Central memory CD8-positive, alpha-beta T cell (primary cell): Measurements from ENCODE around the gene ANKZF1.

Source experiments
- ATAC-seq: fragments of 150-1000 bp; cut with Tn5 transposase; replicated peaks from 2 replicates; pipeline ENCODE4 v1.10.0; 2022; ENCODE audit warnings: mild to moderate bottlenecking, moderate FRiP score, moderate number of reproducible peaks; ENCODE audit not compliant: poor library complexity, severe bottlenecking; ENCODE audit errors: extremely low read depth
- DNase-seq, 2 donors: peaks; one replicate each; pipeline ENCODE4 v3.0.0; 2021; ENCODE audit warnings: low spot score in 2 of 2
- H3K27ac Mint-ChIP-seq: one replicate; pipeline ENCODE4 v1.8.0; 2022; ENCODE audit warnings: low read depth, mild to moderate bottlenecking, moderate library complexity, mixed read lengths
- H3K27me3 Mint-ChIP-seq: one replicate; pipeline ENCODE4 v1.8.0; 2022; ENCODE audit warnings: mixed read lengths
- H3K36me3 Mint-ChIP-seq: one replicate; pipeline ENCODE4 v1.8.0; 2022; ENCODE audit warnings: mild to moderate bottlenecking, moderate library complexity, mixed read lengths; ENCODE audit not compliant: insufficient read depth
- H3K4me1 Mint-ChIP-seq: one replicate; pipeline ENCODE4 v1.8.0; 2022; ENCODE audit warnings: mixed read lengths
- H3K4me3 Mint-ChIP-seq: one replicate; pipeline ENCODE4 v1.8.0; 2022; ENCODE audit warnings: mild to moderate bottlenecking, moderate library complexity, mixed read lengths
- H3K9me3 Mint-ChIP-seq: one replicate; pipeline ENCODE4 v1.8.0; 2022; ENCODE audit warnings: mixed read lengths

The ANKZF1 gene

GRCh38 chr2:219213486-219214071 is 16.0 kb upstream of the ANKZF1 start:
- no peak for ATAC-seq
- Mint-ChIP-seq H3K4me3 (no peak overlapping the region), H3K4me1 (peaks cover 17% of the 10 kb centered on the region), H3K9me3 (no peaks in the 10 kb centered on the region), H3K36me3 (peaks cover 18% of the 10 kb centered on the region), H3K27ac (no peak overlapping the region), H3K27me3 (no peaks in the 10 kb centered on the region)
- no peak for DNase-seq

- no peaks in the 10 kb centered on the region for H3K27me3 Mint-ChIP-seq
- H3K4me3 Mint-ChIP-seq = no peak overlapping the region
- DNase-seq (no peak), ATAC-seq (no peak)
- H3K36me3 Mint-ChIP-seq = peaks cover 21% of the 10 kb centered on the region
- H3K27ac Mint-ChIP-seq = no peak overlapping the region
- H3K4me1 Mint-ChIP-seq = peaks cover 14% of the 10 kb centered on the region
- no peaks in the 10 kb centered on the region for H3K9me3 Mint-ChIP-seq
These were observed 15.5 kb upstream of the ANKZF1 start for GRCh38 chr2:219214141-219214540.

GRCh38 chr2:219214786-219215185 is 14.8 kb upstream of the ANKZF1 start:
- Mint-ChIP-seq H3K9me3 (no peaks in the 10 kb centered on the region), H3K27me3 (no peaks in the 10 kb centered on the region), H3K36me3 (peaks cover 20% of the 10 kb centered on the region), H3K27ac (no peak overlapping the region), H3K4me1 (peaks cover 14% of the 10 kb centered on the region), H3K4me3 (no peak overlapping the region)
- DNase-seq (no peak), ATAC-seq (no peak)

GRCh38 chr2:219215871-219216534 is 13.6 kb upstream of the ANKZF1 start:
- DNase-seq (no peak), ATAC-seq (no peak)
- no peaks in the 10 kb centered on the region for H3K9me3 Mint-ChIP-seq
- no peaks in the 10 kb centered on the region for H3K27me3 Mint-ChIP-seq
- no peak overlapping the region for H3K27ac Mint-ChIP-seq
- H3K36me3 Mint-ChIP-seq = peaks cover 24% of the 10 kb centered on the region
- H3K4me3 Mint-ChIP-seq = no peak overlapping the region
- H3K4me1 Mint-ChIP-seq = peaks cover 12% of the 10 kb centered on the region

GRCh38 chr2:219216535-219216915 is 13.1 kb upstream of the ANKZF1 start:
- no peak for ATAC-seq
- peaks cover 10% of the 10 kb centered on the region for H3K4me1 Mint-ChIP-seq
- peak overlapping the region; percentile 7 for H3K4me3 Mint-ChIP-seq
- no peak for DNase-seq
- H3K36me3 Mint-ChIP-seq = peaks cover 22% of the 10 kb centered on the region
- H3K27ac Mint-ChIP-seq = no peak overlapping the region
- H3K9me3 Mint-ChIP-seq = no peaks in the 10 kb centered on the region
- no peaks in the 10 kb centered on the region for H3K27me3 Mint-ChIP-seq

- H3K27ac Mint-ChIP-seq = peak overlapping the region; percentile 83
- peak overlapping the region; percentile 79 for H3K4me3 Mint-ChIP-seq
- H3K36me3 Mint-ChIP-seq = peaks cover 32% of the 10 kb centered on the region
- no peaks in the 10 kb centered on the region for H3K27me3 Mint-ChIP-seq
- no peaks in the 10 kb centered on the region for H3K9me3 Mint-ChIP-seq
- ATAC-seq (peak; percentile 53), DNase-seq (no peak)
- H3K4me1 Mint-ChIP-seq = peaks cover 13% of the 10 kb centered on the region
These were observed 11.3 kb upstream of the ANKZF1 start for GRCh38 chr2:219218217-219218731.

- Mint-ChIP-seq H3K27me3 (no peaks in the 10 kb centered on the region), H3K4me1 (peaks cover 13% of the 10 kb centered on the region), H3K36me3 (peaks cover 37% of the 10 kb centered on the region), H3K4me3 (peak within 1 kb of the TSS; percentile 79), H3K27ac (peak within 1 kb of the TSS; percentile 83), H3K9me3 (no peaks in the 10 kb centered on the region)
- ATAC-seq (peak; percentile 63), DNase-seq (peak; percentile 60 to 63)
These were observed 10.6 kb upstream of the ANKZF1 start, which contains the start of gene ABCB6 for GRCh38 chr2:219218732-219219701. Gene ABCB6 (minus strand): TSS chr2:219218958. CDS start chr2:219218673, 285 bp downstream.

- no peak overlapping the region for H3K27ac Mint-ChIP-seq
- H3K27me3 Mint-ChIP-seq = no peaks in the 10 kb centered on the region
- peaks cover 16% of the 10 kb centered on the region for H3K4me1 Mint-ChIP-seq
- no peak overlapping the region for H3K4me3 Mint-ChIP-seq
- H3K36me3 Mint-ChIP-seq = peaks cover 36% of the 10 kb centered on the region
- no peak for ATAC-seq
- no peak for DNase-seq
- H3K9me3 Mint-ChIP-seq = no peaks in the 10 kb centered on the region
These were observed 9.6 kb upstream of the ANKZF1 start for GRCh38 chr2:219219784-219220532.

- ATAC-seq (no peak), DNase-seq (no peak)
- Mint-ChIP-seq H3K4me1 (peaks cover 23% of the 10 kb centered on the region), H3K9me3 (no peaks in the 10 kb centered on the region), H3K4me3 (no peak overlapping the region), H3K27ac (no peak overlapping the region), H3K27me3 (no peaks in the 10 kb centered on the region), H3K36me3 (peaks cover 39% of the 10 kb centered on the region)
These were observed 8.8 kb upstream of the ANKZF1 start for GRCh38 chr2:219220652-219221402.

GRCh38 chr2:219221957-219222518 is 7.6 kb upstream of the ANKZF1 start:
- Mint-ChIP-seq H3K4me3 (no peak overlapping the region), H3K36me3 (peaks cover 41% of the 10 kb centered on the region), H3K9me3 (no peaks in the 10 kb centered on the region), H3K4me1 (peaks cover 29% of the 10 kb centered on the region), H3K27me3 (no peaks in the 10 kb centered on the region), H3K27ac (no peak overlapping the region)
- DNase-seq (no peak), ATAC-seq (no peak)

- peaks cover 41% of the 10 kb centered on the region for H3K36me3 Mint-ChIP-seq
- no peaks in the 10 kb centered on the region for H3K9me3 Mint-ChIP-seq
- no peaks in the 10 kb centered on the region for H3K27me3 Mint-ChIP-seq
- ATAC-seq (no peak), DNase-seq (no peak)
- no peak overlapping the region for H3K4me3 Mint-ChIP-seq
- no peak overlapping the region for H3K27ac Mint-ChIP-seq
- H3K4me1 Mint-ChIP-seq = peaks cover 39% of the 10 kb centered on the region
These were observed 5.6 kb upstream of the ANKZF1 start for GRCh38 chr2:219223831-219224610.
